ENCODE data around the gene GNA14. TPM values are rescaled to one million over a fixed set of nuclear protein-coding genes. Genes with fewer than 3 reads are reported as not detected.
"Not testable (repeated sequence)": the region's sequence is repeated elsewhere in the genome, so short reads cannot be mapped to it uniquely, and the experiment has no call there.

The GNA14 gene
- polyA plus RNA-seq, 3 donors, result 0.83 to 3.9 (median 3.0) TPM

- 20 to 69% (median 30%) methylated on average over 8 of the region's 8 CpGs for WGBS, 3 donors
Measured at GRCh38 chr9:77595426-77596095, 52.6 kb downstream of the GNA14 start.

GRCh38 chr9:77594963-77595362, 53.2 kb downstream of the GNA14 start:
- 61 to 86% (median 68%) methylated on average over 3 of the region's 3 CpGs for WGBS, 3 donors
- H3K27ac ChIP-seq (ENCODE audit: low read depth, low read length), result no peak overlapping the region

More at GRCh38 chr9:77595426-77596095, 52.6 kb downstream of the GNA14 start:
- no peak overlapping the region for H3K27ac ChIP-seq (ENCODE audit: low read depth, low read length)

GRCh38 chr9:77593528-77593927, 54.6 kb downstream of the GNA14 start:
- 89 to 92% (median 91%) methylated on average over 4 of the region's 4 CpGs for WGBS, 3 donors
- H3K27ac ChIP-seq (ENCODE audit: low read depth, low read length), result no peak overlapping the region

- WGBS, 3 donors, result 66 to 80% (median 70%) methylated on average over 2 of the region's 2 CpGs
- no peak overlapping the region for H3K27ac ChIP-seq (ENCODE audit: low read depth, low read length)
Measured at GRCh38 chr9:77592476-77592875, 55.6 kb downstream of the GNA14 start.

GRCh38 chr9:77589046-77589795, 58.9 kb downstream of the GNA14 start:
- no peak overlapping the region for H3K27ac ChIP-seq (ENCODE audit: low read depth, low read length)
- 56 to 81% (median 65%) methylated on average over 6 of the region's 6 CpGs for WGBS, 3 donors

- WGBS, 3 donors, result 39 to 73% (median 47%) methylated on average over 2 of the region's 2 CpGs
- no peak overlapping the region for H3K27ac ChIP-seq (ENCODE audit: low read depth, low read length)
Measured at GRCh38 chr9:77588271-77588937, 59.7 kb downstream of the GNA14 start.

- 68 to 82% (median 69%) methylated on average over 2 of the region's 2 CpGs for WGBS, 3 donors
- H3K27ac ChIP-seq (ENCODE audit: low read depth, low read length), result no peak overlapping the region
Measured at GRCh38 chr9:77587851-77588250, 60.3 kb downstream of the GNA14 start.

- H3K27ac ChIP-seq (ENCODE audit: low read depth, low read length), result no peak overlapping the region
Measured at GRCh38 chr9:77587042-77587441, 61.1 kb downstream of the GNA14 start.

- H3K27ac ChIP-seq (ENCODE audit: low read depth, low read length), result no peak overlapping the region
- 93 to 97% (median 95%) methylated on average over 12 of the region's 12 CpGs for WGBS, 3 donors
Measured at GRCh38 chr9:77586591-77586990, 61.5 kb downstream of the GNA14 start.

- H3K27ac ChIP-seq (ENCODE audit: low read depth, low read length), result no peak overlapping the region
- 71 to 86% (median 78%) methylated on average over 2 of the region's 2 CpGs for WGBS, 3 donors
Measured at GRCh38 chr9:77585335-77585786, 62.8 kb downstream of the GNA14 start.

GRCh38 chr9:77584927-77585326, 63.2 kb downstream of the GNA14 start:
- not testable (repeated sequence) for H3K27ac ChIP-seq (ENCODE audit: low read depth, low read length)
- 88 to 95% (median 94%) methylated on average over 4 of the region's 4 CpGs for WGBS, 3 donors

GRCh38 chr9:77582961-77583576, 65.1 kb downstream of the GNA14 start:
- WGBS, 3 donors, result 44 to 56% (median 55%) methylated on average over 5 of the region's 5 CpGs

GRCh38 chr9:77582525-77582924, 65.6 kb downstream of the GNA14 start:
- WGBS, 3 donors, result 70 to 77% (median 76%) methylated on average over 3 of the region's 3 CpGs
- H3K27ac ChIP-seq (ENCODE audit: low read depth, low read length), result no peak overlapping the region

More at GRCh38 chr9:77582961-77583576, 65.1 kb downstream of the GNA14 start:
- no peak overlapping the region for H3K27ac ChIP-seq (ENCODE audit: low read depth, low read length)

- no peak overlapping the region for H3K27ac ChIP-seq (ENCODE audit: low read depth, low read length)
- WGBS, 3 donors, result 57 to 60% (median 58%) methylated on average over 2 of the region's 2 CpGs
Measured at GRCh38 chr9:77575785-77576184, 72.3 kb downstream of the GNA14 start.

GRCh38 chr9:77569335-77569734, 78.8 kb downstream of the GNA14 start:
- 67 to 84% (median 82%) methylated on average over 4 of the region's 4 CpGs for WGBS, 3 donors
- no peak overlapping the region for H3K27ac ChIP-seq (ENCODE audit: low read depth, low read length)

GRCh38 chr9:77563174-77563573, 84.9 kb downstream of the GNA14 start:
- no peak overlapping the region for H3K27ac ChIP-seq (ENCODE audit: low read depth, low read length)
- WGBS, 3 donors, result 36 to 61% (median 48%) methylated on average over 1 of the region's 1 CpG

- no peak overlapping the region for H3K27ac ChIP-seq (ENCODE audit: low read depth, low read length)
Measured at GRCh38 chr9:77562019-77562748, 85.9 kb downstream of the GNA14 start.

GRCh38 chr9:77561331-77562018, 86.6 kb downstream of the GNA14 start:
- H3K27ac ChIP-seq (ENCODE audit: low read depth, low read length), result no peak overlapping the region
- WGBS, 3 donors, result 67 to 69% (median 69%) methylated on average over 2 of the region's 2 CpGs

More at GRCh38 chr9:77562019-77562748, 85.9 kb downstream of the GNA14 start:
- 79 to 82% (median 81%) methylated on average over 6 of the region's 6 CpGs for WGBS, 3 donors
